Erythroblast (primary cell): Measurements from ENCODE around the gene CDHR2.

ENCODE experiments used
- GATA1 ChIP-seq: IDR thresholded peaks from 2 replicates; pipeline ENCODE4 v1.6.1; 2011; ENCODE audit warnings: low read depth, mild to moderate bottlenecking, control low read depth, low read length, moderate library complexity
- POLR2A ChIP-seq: IDR thresholded peaks from 2 replicates; pipeline ENCODE4 v1.6.1; 2011; ENCODE audit warnings: mild to moderate bottlenecking, low read length

DNA sequence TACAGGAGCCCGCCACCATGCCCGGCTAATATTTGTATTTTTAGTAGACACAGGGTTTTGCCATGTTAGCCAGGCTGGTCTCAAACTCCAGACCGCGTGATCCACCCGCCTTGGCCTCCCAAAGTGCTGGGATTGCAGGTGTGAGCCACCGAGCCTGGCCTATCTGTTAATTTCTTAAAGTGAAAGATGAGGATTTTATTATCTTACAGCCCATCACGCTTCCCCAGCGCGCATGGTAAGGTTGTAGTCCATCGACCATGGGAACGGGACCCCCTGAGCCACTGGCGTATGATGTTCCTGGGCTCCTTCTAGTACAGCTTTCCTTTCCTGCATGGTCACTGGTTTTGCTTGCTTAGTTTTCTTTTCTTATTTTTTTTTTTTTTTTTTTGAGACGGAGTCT is 8.7 kb downstream of the CDHR2 start:
- no peak for TF ChIP-seq POLR2A
- TF ChIP-seq GATA1, result no peak
